NT2/D1 (cell line): Measurements from ENCODE around the gene IL2RA.

Experiments used
- YY1 ChIP-seq: IDR thresholded peaks from 2 replicates; pipeline ENCODE4 v1.6.1; 2011; ENCODE audit not compliant: insufficient read length, insufficient read depth
- ZNF274 ChIP-seq: IDR thresholded peaks from 2 replicates; pipeline ENCODE4 v1.6.1; 2011; ENCODE audit warnings: mild to moderate bottlenecking, low read depth, low read length

DNA sequence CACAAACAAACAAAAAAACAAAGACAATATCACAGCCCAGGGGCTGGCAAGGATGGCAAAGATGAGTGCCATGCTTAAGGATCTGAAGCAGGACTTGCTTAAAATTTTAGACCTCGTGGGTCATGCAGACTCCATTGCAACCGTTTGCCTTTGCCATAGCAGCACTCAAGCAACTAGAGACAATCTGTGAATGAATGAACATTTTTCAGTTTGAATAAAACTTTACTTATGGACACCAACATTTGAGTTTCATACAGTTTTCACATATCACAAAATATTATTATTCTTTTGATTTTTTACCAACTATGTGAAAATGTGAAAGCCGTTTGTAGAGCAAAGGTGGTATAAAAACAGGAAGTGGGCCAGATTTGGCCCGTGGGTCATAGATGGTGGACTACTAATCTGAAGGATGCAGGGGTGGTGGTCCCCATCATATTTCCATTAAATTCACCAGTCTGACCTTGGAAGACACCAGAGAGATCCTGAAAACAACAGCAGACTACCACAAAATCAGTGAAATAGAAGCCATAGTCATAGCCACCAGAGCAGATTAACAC lies 18.3 kb upstream of the IL2RA start:
- no peak for TF ChIP-seq ZNF274
- TF ChIP-seq YY1: no peak
